ENCODE measurements around the gene SELENOO. TPM values are rescaled to one million over a fixed set of nuclear protein-coding genes. Genes with fewer than 3 reads are reported as not detected.
"Not testable (repeated sequence)": the region's sequence is repeated elsewhere in the genome, so short reads cannot be mapped to it uniquely, and the experiment has no call there.

SELENOO gene
- total and polyA plus RNA-seq, 3 donors from 2014 or later = 20.8 to 66.8 (median 57.9) TPM

GRCh38 chr22:50203288-50203687, 2.5 kb downstream of the SELENOO start:
- intact Hi-C loops (cut with DNase I; ENCODE audit: low total_unique reads) = loop anchor here (10.0 kb wide), 1 partner anchor 58 kb away; no protein-coding TSS in a partner anchor
- H3K27me3 ChIP-seq = no peaks in the 10 kb centered on the region
- DNase-seq = no peak
- WGBS, 2 donors = 96 to 100% methylated on average over 1 of the region's 1 CpG
- H3K27ac ChIP-seq = no peak overlapping the region
- TF ChIP-seq POLR2A (IDR thresholded peaks at IDR 0.05) (no peak), CTCF (IDR thresholded peaks at IDR 0.05) (no peak)
- peaks cover 32% of the 10 kb centered on the region for H3K4me1 ChIP-seq
- no peak overlapping the region for H3K4me3 ChIP-seq
- H3K36me3 ChIP-seq (ENCODE audit: low read depth, missing control alignments) = no peaks in the 10 kb centered on the region
- no peaks in the 10 kb centered on the region for H3K9me3 ChIP-seq

GRCh38 chr22:50204571-50204970, 3.8 kb downstream of the SELENOO start:
- Histone ChIP-seq H3K36me3 (ENCODE audit: low read depth, missing control alignments) (no peaks in the 10 kb centered on the region), H3K27ac (peak overlapping the region in 1 of 2 donors; percentile 86), H3K4me3 (no peak overlapping the region), H3K9me3 (no peaks in the 10 kb centered on the region), H3K4me1 (peaks cover 39% of the 10 kb centered on the region), H3K27me3 (no peaks in the 10 kb centered on the region)
- DNase-seq = no peak
- no peak for TF ChIP-seq CTCF (IDR thresholded peaks at IDR 0.05)
- no peak for TF ChIP-seq POLR2A (IDR thresholded peaks at IDR 0.05)
- 84 to 89% methylated on average over 7 of the region's 7 CpGs for WGBS, 2 donors
- intact Hi-C loops (cut with DNase I; ENCODE audit: low total_unique reads) = loop anchor here (10.0 kb wide), 1 partner anchor 60 kb away; no protein-coding TSS in a partner anchor

GRCh38 chr22:50204998-50205397, 4.2 kb downstream of the SELENOO start:
- H3K4me1 ChIP-seq = peaks cover 39% of the 10 kb centered on the region
- intact Hi-C loops (cut with DNase I; ENCODE audit: low total_unique reads) = loop anchor here (10.0 kb wide), 1 partner anchor 60 kb away; no protein-coding TSS in a partner anchor
- not testable (repeated sequence) for H3K27me3 ChIP-seq; H3K9me3 ChIP-seq; H3K36me3 ChIP-seq (ENCODE audit: low read depth, missing control alignments); DNase-seq; H3K4me3 ChIP-seq
- H3K27ac ChIP-seq = peak overlapping the region in 1 of 2 donors; percentile 86
- WGBS, 2 donors = 83 to 89% methylated on average over 9 of the region's 9 CpGs

- 85 to 88% methylated on average over 29 to 45 of the region's 45 CpGs for WGBS, 2 donors
Observed at GRCh38 chr22:50205781-50206569, 5.2 kb downstream of the SELENOO start.

More at GRCh38 chr22:50205781-50206569, 5.2 kb downstream of the SELENOO start:
- Histone ChIP-seq H3K27me3 (no peaks in the 10 kb centered on the region), H3K27ac (peak overlapping the region; percentile 46 to 86), H3K36me3 (ENCODE audit: low read depth, missing control alignments) (no peaks in the 10 kb centered on the region), H3K4me1 (peaks cover 45% of the 10 kb centered on the region), H3K4me3 (no peak overlapping the region), H3K9me3 (no peaks in the 10 kb centered on the region)
- no peak for DNase-seq
- TF ChIP-seq CTCF (IDR thresholded peaks at IDR 0.05) = no peak
- no peak for TF ChIP-seq POLR2A (IDR thresholded peaks at IDR 0.05)
- intact Hi-C loops (cut with DNase I; ENCODE audit: low total_unique reads) = loop anchor here (10.0 kb wide), 1 partner anchor 61 kb away; no protein-coding TSS in a partner anchor
